Tibial artery (tissue), 4 donors: Measurements from ENCODE around the gene HSPH1.

Experiments
- DNase-seq, 2 donors: peaks; one replicate each; pipeline ENCODE4 v3.0.0-alpha.2; 2019
- H3K27ac ChIP-seq, 2 donors: fragments of 200-600 bp; sonication (generic) in 1 of 2; 1 replicate in 1 of 2; 2 replicates in 1 of 2; pipeline ENCODE4 v1.5.1; 2018 to 2019; ENCODE audit warnings: mild to moderate bottlenecking in 1 of 2
- H3K27me3 ChIP-seq, 2 donors: fragments of 200-600 bp; sonication (generic) in 1 of 2; one replicate each; pipeline versions ENCODE4 v1.5.1 to v1.6.0; 2016 to 2019
- H3K36me3 ChIP-seq, 3 donors: fragments of 200-600 bp; sonication (generic) in 2 of 3; one replicate each; pipeline ENCODE4 v1.5.1; 2016 to 2019; ENCODE audit warnings: mild to moderate bottlenecking in 2 of 3
- H3K4me1 ChIP-seq, 4 donors: fragments of 200-600 bp; sonication (generic) in 2 of 4; 1 replicate in 3 of 4; 2 replicates in 1 of 4; pipeline ENCODE4 v1.5.1; 2016 to 2019
- H3K4me3 ChIP-seq, 2 donors: fragments of 200-600 bp; sonication (generic) in 1 of 2; 1 replicate in 1 of 2; 2 replicates in 1 of 2; pipeline ENCODE4 v1.5.1; 2018 to 2019; ENCODE audit warnings: mild to moderate bottlenecking in 2 of 2
- H3K9me3 ChIP-seq, 3 donors: fragments of 200-600 bp; sonication (generic) in 1 of 3; one replicate each; pipeline ENCODE4 v1.5.1; 2016 to 2019
- intact Hi-C: fragments of 100-400 bp; cut with DNase I; formaldehyde crosslinking; loops from one replicate; pipeline ENCODE4 v1.15.0; 2023; ENCODE audit warnings: low total_unique reads
- TF ChIP-seq, protein P1 (sequence below), 2 experiments: fragments of 200-600 bp in 1 of 2; fragments of 450-650 bp in 1 of 2; IDR thresholded peaks; one replicate each; pipeline ENCODE4 v1.5.1; 2017 to 2019; ENCODE audit warnings: antibody characterized with exemption in 2 of 2, mild to moderate bottlenecking in 1 of 2, moderate library complexity in 1 of 2

Gene HSPH1

DNA sequence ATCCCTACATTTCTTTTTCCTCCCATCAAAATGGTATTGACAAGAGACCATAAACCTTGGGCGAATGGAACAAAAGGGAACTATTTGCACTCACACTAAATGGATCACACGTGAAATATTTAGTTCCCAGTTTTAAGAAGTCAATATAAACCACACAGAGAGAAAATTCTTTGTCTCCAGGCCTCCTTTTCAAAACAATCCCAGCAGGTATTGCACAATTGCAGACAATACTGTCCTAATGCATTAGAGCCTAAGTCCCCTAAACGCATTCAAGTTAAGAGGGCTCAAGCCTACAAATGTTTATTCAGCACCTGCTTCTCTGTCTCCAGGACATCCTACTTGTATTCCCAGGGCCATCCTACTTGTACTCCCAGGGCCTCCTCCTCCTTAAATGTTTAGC is 36.8 kb upstream of the HSPH1 start:
- H3K4me3 ChIP-seq: no peak overlapping the region
- TF ChIP-seq, protein P1, sequence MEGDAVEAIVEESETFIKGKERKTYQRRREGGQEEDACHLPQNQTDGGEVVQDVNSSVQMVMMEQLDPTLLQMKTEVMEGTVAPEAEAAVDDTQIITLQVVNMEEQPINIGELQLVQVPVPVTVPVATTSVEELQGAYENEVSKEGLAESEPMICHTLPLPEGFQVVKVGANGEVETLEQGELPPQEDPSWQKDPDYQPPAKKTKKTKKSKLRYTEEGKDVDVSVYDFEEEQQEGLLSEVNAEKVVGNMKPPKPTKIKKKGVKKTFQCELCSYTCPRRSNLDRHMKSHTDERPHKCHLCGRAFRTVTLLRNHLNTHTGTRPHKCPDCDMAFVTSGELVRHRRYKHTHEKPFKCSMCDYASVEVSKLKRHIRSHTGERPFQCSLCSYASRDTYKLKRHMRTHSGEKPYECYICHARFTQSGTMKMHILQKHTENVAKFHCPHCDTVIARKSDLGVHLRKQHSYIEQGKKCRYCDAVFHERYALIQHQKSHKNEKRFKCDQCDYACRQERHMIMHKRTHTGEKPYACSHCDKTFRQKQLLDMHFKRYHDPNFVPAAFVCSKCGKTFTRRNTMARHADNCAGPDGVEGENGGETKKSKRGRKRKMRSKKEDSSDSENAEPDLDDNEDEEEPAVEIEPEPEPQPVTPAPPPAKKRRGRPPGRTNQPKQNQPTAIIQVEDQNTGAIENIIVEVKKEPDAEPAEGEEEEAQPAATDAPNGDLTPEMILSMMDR (IDR thresholded peaks at IDR 0.05): no peak
- no peaks in the 10 kb centered on the region for H3K36me3 ChIP-seq
- H3K27me3 ChIP-seq: no peaks in the 10 kb centered on the region
- peaks cover 0 to 33% (median 14%) of the 10 kb centered on the region in 4 donors for H3K4me1 ChIP-seq
- no peaks in the 10 kb centered on the region for H3K9me3 ChIP-seq
- H3K27ac ChIP-seq: no peak overlapping the region
- no peak for DNase-seq
- intact Hi-C loops: no loop called here

DNA sequence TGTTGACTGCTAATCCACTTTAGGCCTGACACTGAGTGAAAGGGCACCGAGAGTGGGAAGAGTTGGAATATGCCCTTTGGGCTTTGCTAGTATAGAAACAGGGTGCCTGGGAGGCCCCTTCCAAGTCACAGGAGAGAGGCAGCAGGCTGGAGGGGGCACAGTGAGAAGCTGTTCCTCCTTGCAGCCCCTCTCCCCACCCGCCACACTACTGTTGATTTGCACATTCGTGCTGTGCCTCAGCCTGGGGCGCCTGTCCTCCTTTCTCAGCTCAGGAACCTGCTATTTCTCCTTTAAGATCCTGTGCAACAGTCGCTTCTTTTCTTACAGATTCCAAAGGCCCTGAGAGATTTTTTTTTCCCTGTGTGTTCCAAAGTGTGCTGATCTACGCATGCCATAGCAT is 35.3 kb upstream of the HSPH1 start:
- Histone ChIP-seq H3K9me3 (no peaks in the 10 kb centered on the region), H3K4me3 (no peak overlapping the region), H3K36me3 (no peaks in the 10 kb centered on the region), H3K27ac (no peak overlapping the region), H3K27me3 (no peaks in the 10 kb centered on the region), H3K4me1 (peaks cover 0 to 20% (median 14%) of the 10 kb centered on the region in 4 donors)
- DNase-seq: no peak
- intact Hi-C loops: no loop called here
- TF ChIP-seq, protein P1 (IDR thresholded peaks at IDR 0.05): no peak

DNA sequence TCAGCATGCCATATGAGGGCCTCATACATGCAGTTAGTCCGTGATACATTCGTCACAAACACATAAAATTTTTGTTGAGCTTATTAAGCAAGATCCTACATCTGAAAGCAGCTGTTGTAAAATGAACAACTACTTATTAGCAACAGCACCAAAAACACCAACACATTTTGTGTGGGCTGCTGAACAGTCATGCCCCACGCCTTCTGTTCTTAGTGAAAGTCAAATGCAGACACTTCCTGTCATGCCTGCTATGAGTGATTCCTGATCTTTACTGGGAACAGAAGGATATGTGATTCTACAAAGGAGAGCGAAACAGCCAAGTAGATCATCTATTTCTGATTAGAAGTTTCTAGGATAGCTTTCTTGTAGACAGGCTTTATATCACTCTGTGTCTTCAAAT is 33.9 kb upstream of the HSPH1 start:
- intact Hi-C loops: no loop called here
- Histone ChIP-seq H3K9me3 (no peaks in the 10 kb centered on the region), H3K27ac (no peak overlapping the region), H3K4me1 (peaks cover 0 to 8% (median 5%) of the 10 kb centered on the region in 4 donors), H3K4me3 (no peak overlapping the region), H3K27me3 (no peaks in the 10 kb centered on the region), H3K36me3 (no peaks in the 10 kb centered on the region)
- DNase-seq: no peak
- TF ChIP-seq, protein P1 (IDR thresholded peaks at IDR 0.05): no peak

DNA sequence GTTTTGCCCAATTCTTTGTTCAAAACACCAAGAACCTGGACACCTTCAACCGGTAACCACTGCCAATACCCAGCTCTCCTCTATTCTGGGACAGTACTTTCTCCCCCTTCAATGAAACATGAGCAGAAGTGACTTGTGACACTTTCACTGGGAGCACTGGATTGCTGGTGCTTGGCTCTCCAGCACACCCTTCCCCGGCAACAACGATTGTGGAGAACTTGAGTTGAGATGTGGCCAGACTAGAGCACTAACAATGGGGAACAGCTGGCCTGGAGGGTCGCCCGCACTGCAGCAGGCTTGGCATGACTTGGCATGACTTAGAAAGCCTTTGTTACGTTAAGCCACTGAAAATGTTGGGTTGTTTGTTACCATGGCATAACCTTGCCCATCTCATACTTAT is 30.6 kb upstream of the HSPH1 start:
- H3K36me3 ChIP-seq: no peaks in the 10 kb centered on the region
- H3K27ac ChIP-seq: no peak overlapping the region
- H3K9me3 ChIP-seq: no peaks in the 10 kb centered on the region
- intact Hi-C loops: no loop called here
- H3K27me3 ChIP-seq: no peaks in the 10 kb centered on the region
- no peak for DNase-seq
- no peaks in the 10 kb centered on the region for H3K4me1 ChIP-seq
- TF ChIP-seq, protein P1 (IDR thresholded peaks at IDR 0.05): no peak
- H3K4me3 ChIP-seq: no peak overlapping the region

DNA sequence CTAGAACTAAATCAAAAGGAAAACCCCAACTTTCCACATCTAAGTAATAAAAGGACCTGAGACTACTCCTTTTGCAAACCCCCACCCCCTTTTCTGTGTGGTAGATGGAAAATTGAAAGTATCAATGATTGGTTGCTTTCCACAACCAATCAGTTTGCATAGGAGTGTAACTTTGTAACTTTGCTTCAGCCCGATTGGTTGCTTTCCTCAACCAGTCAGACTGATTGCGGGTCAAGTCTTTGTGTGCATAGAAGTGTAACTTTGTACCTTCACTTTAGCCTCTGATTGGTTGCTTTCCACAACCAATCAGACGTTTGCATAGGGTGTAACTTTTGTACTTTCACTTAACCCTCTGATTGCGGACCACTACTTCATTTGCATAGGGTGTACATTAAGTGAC is 30.0 kb upstream of the HSPH1 start:
- no peaks in the 10 kb centered on the region for H3K9me3 ChIP-seq
- TF ChIP-seq, protein P1 (IDR thresholded peaks at IDR 0.05): no peak
- no peak for DNase-seq
- no peaks in the 10 kb centered on the region for H3K4me1 ChIP-seq
- intact Hi-C loops: no loop called here
- H3K27me3 ChIP-seq: no peaks in the 10 kb centered on the region
- H3K4me3 ChIP-seq: no peak overlapping the region
- no peak overlapping the region for H3K27ac ChIP-seq
- H3K36me3 ChIP-seq: no peaks in the 10 kb centered on the region

DNA sequence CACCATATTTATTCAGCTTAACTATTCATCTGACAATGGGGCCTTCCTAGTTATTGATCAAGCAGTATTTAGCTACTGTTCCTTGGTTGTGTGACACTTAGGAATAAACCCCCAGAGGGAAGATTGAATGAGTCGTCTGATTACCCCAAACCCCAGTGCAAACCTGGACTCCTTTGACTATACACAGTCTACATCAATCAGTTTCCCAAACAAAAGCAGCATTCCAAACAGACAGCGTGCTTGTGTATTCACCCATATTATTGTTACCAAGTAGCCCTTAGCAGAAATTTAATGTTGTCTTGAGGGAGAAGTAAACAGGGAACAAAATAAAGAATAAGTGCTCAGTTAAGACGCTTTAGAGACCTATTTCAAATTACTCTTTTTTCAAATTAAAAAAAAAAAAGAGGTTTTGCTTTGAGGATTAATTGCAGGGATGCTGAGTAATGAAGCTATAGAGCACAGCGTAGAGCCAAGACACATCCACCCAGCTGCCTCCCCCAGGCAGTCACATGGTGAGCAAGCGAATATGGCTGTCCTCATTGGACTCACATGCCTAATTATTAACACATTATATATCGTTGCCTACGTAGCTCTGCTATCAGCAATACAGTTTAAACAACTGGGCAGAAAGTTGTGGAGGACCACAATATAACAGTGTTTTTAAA is 23.4 kb upstream of the HSPH1 start:
- no peaks in the 10 kb centered on the region for H3K27me3 ChIP-seq
- TF ChIP-seq, protein P1 (IDR thresholded peaks at IDR 0.05): no peak

More for the DNA sequence above, 23.4 kb upstream of the HSPH1 start:
- Histone ChIP-seq H3K36me3 (no peaks in the 10 kb centered on the region), H3K4me1 (no peaks in the 10 kb centered on the region), H3K4me3 (no peak overlapping the region), H3K9me3 (no peaks in the 10 kb centered on the region), H3K27ac (no peak overlapping the region)
- intact Hi-C loops: no loop called here
- DNase-seq: no peak
